Measurements from ENCODE around the gene ISG20.
"Not testable (repeated sequence)": the region's sequence is repeated elsewhere in the genome, so short reads cannot be mapped to it uniquely, and the experiment has no call there.

ISG20 gene

DNA sequence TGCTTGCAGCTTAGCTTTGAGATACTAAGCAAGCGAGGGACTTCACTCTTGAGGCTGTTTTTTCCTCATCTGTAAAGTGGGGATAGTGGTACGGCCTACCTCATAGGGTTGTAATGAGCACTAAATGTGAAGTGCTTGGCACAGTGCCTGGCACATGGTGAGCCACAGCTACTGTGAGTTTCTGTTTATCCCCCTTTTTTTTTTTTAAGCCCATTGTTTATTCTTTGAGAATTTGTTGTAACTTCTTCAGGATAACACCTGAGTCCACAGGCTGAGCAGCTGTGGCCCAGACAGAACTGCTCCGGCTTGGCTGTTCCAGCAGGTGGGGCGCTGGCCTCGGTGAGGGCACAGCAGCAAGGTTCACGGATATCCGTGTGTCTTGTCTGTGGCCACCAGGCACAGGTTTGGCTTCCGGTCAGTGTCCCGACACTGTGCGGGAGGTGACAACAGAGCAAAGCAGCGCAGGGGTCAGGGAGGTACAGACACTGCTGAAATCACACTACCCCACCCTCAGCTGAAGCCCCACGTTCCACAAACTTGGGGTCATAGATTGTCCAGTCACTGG, 7.3 kb upstream of the ISG20 start:
- intact Hi-C loops (cut with DNase I) = no loop called here
- peak in 2 of 10 donors; percentile 11 to 74 for DNase-seq

GRCh38 chr15:88632797-88633196, 6.0 kb upstream of the ISG20 start:
- not testable (repeated sequence) for DNase-seq

DNA sequence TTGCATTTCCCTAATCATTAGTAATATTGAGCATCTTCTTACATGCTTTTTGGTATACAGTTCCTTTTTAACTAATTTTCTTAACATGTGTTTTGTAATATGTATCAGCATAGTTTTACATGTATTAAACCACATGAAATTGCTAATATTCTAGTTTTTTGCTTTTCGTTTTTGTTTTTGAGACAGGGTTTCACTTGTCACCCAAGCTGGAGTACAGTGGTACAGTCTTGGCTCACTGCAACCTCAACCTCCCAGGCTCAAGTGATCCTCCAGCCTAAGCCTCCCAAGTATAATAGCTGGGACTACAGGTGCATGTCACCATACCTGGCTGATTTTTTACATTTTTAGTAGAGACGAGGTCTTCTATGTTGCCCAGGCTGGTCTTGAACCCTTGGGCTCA, 4.4 kb upstream of the ISG20 start:
- intact Hi-C loops (cut with DNase I) = no loop called here
- DNase-seq = no peak

More at GRCh38 chr15:88632797-88633196, 6.0 kb upstream of the ISG20 start:
- intact Hi-C loops (cut with DNase I) = not testable (repeated sequence)

GRCh38 chr15:88635318-88635717, 3.5 kb upstream of the ISG20 start:
- intact Hi-C loops (cut with DNase I) = no loop called here
- no peak for DNase-seq

- intact Hi-C loops (cut with DNase I) = no loop called here
- peak in 1 of 10 donors; percentile 60 for DNase-seq
These were observed 2.8 kb upstream of the ISG20 start for GRCh38 chr15:88636050-88636449.

DNA sequence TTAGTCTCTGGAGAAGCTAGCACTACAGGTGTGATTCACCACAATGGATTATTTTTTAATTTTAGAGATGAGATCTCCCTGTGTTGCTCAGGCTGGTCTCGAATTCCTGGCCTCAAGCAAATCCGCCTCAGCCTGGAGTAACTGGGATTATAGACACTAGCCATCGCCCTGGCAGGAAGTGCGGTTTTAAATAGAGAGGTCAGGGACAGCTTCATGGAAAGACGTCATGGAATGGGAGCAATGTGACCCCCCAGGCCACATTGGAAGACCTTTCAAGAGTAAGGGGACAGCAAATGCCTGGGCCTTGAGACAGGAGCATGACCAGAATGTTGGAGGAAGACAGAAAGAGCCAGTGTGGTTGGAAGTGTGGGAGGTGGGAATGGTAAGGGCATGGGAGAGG, 2.2 kb upstream of the ISG20 start:
- DNase-seq = peak in 1 of 10 donors; percentile 7
- intact Hi-C loops (cut with DNase I) = no loop called here

DNA sequence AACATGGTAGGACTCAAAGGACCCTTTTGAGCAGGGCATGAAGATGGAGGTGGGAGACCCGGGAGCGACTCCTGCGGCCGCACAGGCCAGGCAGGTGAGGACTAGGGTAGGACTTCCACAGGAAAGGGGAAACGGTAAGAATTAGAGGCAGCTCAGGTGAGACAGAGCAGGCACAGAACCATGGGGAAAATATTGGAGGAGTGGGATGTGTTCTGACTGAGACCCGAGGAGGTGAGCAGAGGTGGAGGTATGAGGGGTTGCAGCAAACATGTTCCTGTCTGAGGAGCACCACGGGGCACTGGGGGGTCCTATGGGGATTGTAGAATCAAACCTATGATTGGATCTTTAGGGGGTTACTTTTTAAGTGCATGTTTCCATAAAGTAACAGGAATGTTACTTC, 1.4 kb upstream of the ISG20 start:
- DNase-seq = no peak
- intact Hi-C loops (cut with DNase I) = no loop called here

GRCh38 chr15:88637841-88638625, 783 bp upstream of the ISG20 start:
- intact Hi-C loops (cut with DNase I) = no loop called here

GRCh38 chr15:88641959-88642452, 3.2 kb downstream of the ISG20 start:
- intact Hi-C loops (cut with DNase I) = no loop called here
- peak in 1 of 10 donors; percentile 13 for DNase-seq

More at GRCh38 chr15:88637841-88638625, 783 bp upstream of the ISG20 start:
- DNase-seq = peak in 1 of 10 donors; percentile 19

- intact Hi-C loops (cut with DNase I); DNase-seq: not testable (repeated sequence)
These were observed 3.7 kb downstream of the ISG20 start for GRCh38 chr15:88642514-88642913.

- intact Hi-C loops (cut with DNase I) = no loop called here
- peak in 1 of 10 donors; percentile 22 for DNase-seq
These were observed 5.9 kb downstream of the ISG20 start for GRCh38 chr15:88644741-88645140.

DNA sequence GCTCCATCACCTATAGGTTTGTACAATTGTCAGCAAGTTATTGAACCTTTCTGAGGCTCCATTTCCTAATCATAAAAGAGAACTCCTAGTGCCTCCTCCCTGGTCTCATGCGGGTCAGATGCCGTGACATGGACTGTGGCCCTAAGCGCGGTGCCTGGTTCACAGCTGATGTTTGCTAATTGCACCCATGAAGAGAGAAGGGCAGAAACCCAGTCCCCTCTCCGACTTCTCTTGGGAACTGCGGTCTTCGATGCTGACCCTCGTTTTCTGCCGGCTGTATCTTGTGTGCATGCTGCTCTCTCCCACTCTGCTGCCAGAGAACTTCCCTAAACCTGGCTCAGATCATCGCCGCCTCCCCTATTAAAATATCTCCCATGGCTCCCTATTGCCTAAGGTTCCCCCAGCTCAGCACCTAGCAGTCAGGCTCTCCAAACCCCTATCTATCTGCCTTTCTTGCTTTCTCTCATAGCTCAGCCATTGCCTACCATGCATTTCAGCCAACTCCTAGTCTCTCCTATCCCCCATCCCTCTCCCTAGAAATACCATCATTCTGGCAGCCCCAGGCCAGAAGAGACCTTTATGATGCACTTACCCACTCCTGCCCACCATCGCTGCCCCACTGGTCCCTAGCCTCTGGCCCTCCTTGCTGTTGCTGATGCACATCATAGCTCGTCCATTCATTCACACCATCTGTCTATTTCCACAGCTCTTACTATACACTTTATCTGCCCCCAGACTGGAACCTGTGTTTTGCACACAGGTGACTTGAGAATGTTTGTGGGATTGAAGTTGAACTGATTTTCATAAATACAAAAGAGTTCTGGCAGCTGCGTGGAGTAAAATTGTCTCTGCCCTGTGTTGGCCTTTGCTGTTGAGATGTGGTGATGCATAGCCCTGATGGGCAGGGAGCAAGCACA, 6.6 kb downstream of the ISG20 start:
- DNase-seq = peak in 1 of 10 donors; percentile 15
- intact Hi-C loops (cut with DNase I) = no loop called here

DNA sequence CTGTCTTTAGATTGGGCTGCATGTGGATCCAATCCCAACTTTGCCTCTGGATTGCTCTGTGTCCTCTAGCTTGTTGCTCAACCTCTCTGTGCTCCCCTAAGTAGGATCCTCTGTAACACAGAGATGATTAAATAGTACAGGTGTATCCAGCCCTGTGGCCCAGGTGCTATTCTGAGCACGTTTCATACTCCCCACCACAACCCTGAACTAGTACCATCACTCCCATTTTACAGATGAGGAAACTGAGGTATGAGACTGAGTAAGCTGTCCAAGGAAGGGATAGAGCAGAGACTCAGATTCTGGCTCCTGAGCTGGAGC, 7.2 kb downstream of the ISG20 start:
- intact Hi-C loops (cut with DNase I) = no loop called here
- no peak for DNase-seq

GRCh38 chr15:88646951-88647350, 8.1 kb downstream of the ISG20 start:
- peak in 1 of 10 donors; percentile 24 for DNase-seq
- intact Hi-C loops (cut with DNase I) = no loop called here

DNA sequence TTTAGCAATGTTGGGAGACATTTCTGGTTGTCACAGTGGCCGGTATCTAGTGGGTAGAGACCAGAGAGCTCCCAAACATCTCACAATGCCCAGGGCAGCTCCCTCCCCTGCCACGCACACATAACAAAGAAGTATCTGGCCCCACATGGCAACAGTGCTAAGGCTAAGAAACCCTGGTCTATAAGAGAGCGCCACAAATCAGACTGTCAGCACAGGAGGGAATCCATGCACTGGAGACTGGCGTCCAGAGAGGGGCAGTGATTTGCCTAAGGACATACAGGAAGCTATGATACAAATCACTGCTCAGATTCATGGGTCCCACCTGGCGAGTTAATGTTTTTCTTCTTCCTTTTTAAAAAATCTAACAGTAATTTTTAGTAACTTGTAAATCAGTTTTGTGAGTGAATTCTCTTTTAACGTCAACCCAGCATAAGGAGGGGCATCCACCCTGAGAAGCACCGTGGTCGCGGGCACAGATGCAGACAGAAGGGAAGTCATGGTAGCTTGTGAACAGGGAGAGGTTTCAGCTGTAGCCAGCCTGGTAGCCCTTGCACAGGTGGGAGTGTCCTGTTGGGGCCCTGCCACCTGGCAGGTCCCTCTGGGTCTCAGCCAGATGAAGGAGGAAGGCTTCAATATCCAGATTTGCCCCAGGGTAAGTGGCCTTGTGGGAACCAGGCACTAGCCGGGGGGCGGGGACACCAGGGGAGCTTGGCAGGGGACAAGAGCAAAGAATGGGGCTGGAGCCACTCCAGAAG, 8.7 kb downstream of the ISG20 start:
- intact Hi-C loops (cut with DNase I) = no loop called here
- DNase-seq = peak in 1 of 10 donors; percentile 41

- intact Hi-C loops (cut with DNase I) = no loop called here
- DNase-seq = peak in 2 of 10 donors; percentile 68 to 77
These were observed 9.8 kb downstream of the ISG20 start for GRCh38 chr15:88648357-88649214.

DNA sequence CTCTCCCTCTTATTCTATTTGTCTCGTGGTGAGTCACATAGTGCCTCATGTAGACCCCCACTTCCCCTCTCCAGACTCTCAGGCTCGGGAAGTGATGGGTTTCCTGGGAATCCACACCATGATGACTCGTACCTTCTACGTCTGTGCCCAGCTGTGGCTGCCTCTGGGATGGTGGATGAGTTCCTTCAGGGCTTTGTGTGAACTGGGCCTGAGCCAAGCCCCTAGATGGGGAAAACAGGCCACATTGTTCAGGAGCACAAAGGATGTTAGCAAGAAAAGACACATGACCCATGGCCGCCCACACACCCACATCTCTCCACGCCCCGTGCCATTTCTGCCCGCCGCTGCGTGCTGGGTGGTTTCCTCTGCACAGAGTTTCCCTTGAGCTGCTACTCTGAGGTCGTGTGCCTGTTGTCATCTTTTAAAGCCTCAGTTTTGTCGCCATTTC, 10.5 kb downstream of the ISG20 start:
- DNase-seq = peak in 9 of 10 donors; percentile 66 to 97 (median 85)
- intact Hi-C loops (cut with DNase I) = no loop called here

GRCh38 chr15:88649753-88650551, 11.1 kb downstream of the ISG20 start:
- peak in 2 of 10 donors; percentile 82 to 88 for DNase-seq
- intact Hi-C loops (cut with DNase I) = no loop called here
